Pulmonary artery endothelial cell (primary cell): ENCODE results near the gene ARHGAP20. TPM values are rescaled to one million over a fixed set of nuclear protein-coding genes. Genes with fewer than 3 reads are reported as not detected.

Experiments
- DNase-seq: peaks from one replicate; pipeline ENCODE4 v3.0.0-alpha.2; 2011; ENCODE audit warnings: low read depth, low spot score
- total RNA-seq: library from RNA; depleted of rRNA; stranded (reverse); fragments of >200 nt; gene quantifications from 2 replicates; pipeline ENCODE4 v1.2.3, GENCODE V29; 2014

Gene ARHGAP20
- total RNA-seq, 1 donor from 2014 or later, result 2.6 TPM

GRCh38 chr11:110530900-110531741 lies 181.1 kb downstream of the ARHGAP20 start:
- no peak for DNase-seq

- no peak for DNase-seq
These were observed 183.2 kb downstream of the ARHGAP20 start for GRCh38 chr11:110529043-110529442.

- no peak for DNase-seq
These were observed 185.1 kb downstream of the ARHGAP20 start for GRCh38 chr11:110527146-110527545.
